ENCODE data around the gene ZFP36L2. TPM values are rescaled to one million over a fixed set of nuclear protein-coding genes. Genes with fewer than 3 reads are reported as not detected.

Gene ZFP36L2
- total and polyA plus RNA-seq, 9 of the 15 experiments (the other 6 are each of a cell fraction or from before 2014, with no cell fraction given), result 4.1 to 60.6 (median 20.3) TPM

- TF ChIP-seq FOXJ2 (tag; IDR thresholded peaks at IDR 0.05), result no peak
- TF ChIP-seq ZNF197 (CRISPR knock-in tag; IDR thresholded peaks at IDR 0.05; ENCODE audit: low read depth), result peak; percentile 88
- peak; percentile 18; the same call in 1 of the 2 replicates for TF ChIP-seq JUNB (CRISPR knock-in tag; conservative IDR thresholded peaks at IDR 0.05)
- peak; percentile 67; the same call in 1 of the 2 replicates for TF ChIP-seq HSF4 (CRISPR knock-in tag; IDR thresholded peaks at IDR 0.05; ENCODE audit: borderline replicate concordance)
- TF ChIP-seq, protein P1, sequence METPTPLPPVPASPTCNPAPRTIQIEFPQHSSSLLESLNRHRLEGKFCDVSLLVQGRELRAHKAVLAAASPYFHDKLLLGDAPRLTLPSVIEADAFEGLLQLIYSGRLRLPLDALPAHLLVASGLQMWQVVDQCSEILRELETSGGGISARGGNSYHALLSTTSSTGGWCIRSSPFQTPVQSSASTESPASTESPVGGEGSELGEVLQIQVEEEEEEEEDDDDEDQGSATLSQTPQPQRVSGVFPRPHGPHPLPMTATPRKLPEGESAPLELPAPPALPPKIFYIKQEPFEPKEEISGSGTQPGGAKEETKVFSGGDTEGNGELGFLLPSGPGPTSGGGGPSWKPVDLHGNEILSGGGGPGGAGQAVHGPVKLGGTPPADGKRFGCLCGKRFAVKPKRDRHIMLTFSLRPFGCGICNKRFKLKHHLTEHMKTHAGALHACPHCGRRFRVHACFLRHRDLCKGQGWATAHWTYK (CRISPR knock-in tag; IDR thresholded peaks at IDR 0.05), result 0 out of 2 replicates have a peak, but pooled peaks have one; percentile 7
- peak; percentile 19; the same call in 1 of the 2 replicates for TF ChIP-seq ZBTB40 (IDR thresholded peaks at IDR 0.05)
- no peak for TF ChIP-seq ZBTB40 (CRISPR knock-in tag; IDR thresholded peaks at IDR 0.05)
- TF ChIP-seq GABPB1 (CRISPR knock-in tag; IDR thresholded peaks at IDR 0.05), result no peak
- TF ChIP-seq, protein P2, sequence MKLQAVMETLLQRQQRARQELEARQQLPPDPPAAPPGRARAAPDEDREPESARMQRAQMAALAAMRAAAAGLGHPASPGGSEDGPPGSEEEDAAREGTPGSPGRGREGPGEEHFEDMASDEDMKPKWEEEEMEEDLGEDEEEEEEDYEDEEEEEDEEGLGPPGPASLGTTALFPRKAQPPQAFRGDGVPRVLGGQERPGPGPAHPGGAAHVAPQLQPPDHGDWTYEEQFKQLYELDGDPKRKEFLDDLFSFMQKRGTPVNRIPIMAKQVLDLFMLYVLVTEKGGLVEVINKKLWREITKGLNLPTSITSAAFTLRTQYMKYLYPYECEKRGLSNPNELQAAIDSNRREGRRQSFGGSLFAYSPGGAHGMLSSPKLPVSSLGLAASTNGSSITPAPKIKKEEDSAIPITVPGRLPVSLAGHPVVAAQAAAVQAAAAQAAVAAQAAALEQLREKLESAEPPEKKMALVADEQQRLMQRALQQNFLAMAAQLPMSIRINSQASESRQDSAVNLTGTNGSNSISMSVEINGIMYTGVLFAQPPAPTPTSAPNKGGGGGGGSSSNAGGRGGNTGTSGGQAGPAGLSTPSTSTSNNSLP (IDR thresholded peaks at IDR 0.05; ENCODE audit: borderline replicate concordance, low read depth, low read length), result peak; percentile 77; the same call in 1 of the 2 replicates
- no peak for TF ChIP-seq MIER1 (IDR thresholded peaks at IDR 0.05; ENCODE audit: low read depth)
- peak; percentile 92 for TF ChIP-seq ZNF592 (IDR thresholded peaks at IDR 0.05)
Measured at GRCh38 chr2:43178055-43178598, 48.3 kb downstream of the ZFP36L2 start (continued).

Measured in K562 (cell line).